ENCODE measurements around the gene KCNG1. TPM values are rescaled to one million over a fixed set of nuclear protein-coding genes. Genes with fewer than 3 reads are reported as not detected.

The KCNG1 gene
- total and polyA plus RNA-seq, 2 of the 13 experiments (the other 11 are each of a cell fraction or from before 2014, with no cell fraction given): not detected

DNA sequence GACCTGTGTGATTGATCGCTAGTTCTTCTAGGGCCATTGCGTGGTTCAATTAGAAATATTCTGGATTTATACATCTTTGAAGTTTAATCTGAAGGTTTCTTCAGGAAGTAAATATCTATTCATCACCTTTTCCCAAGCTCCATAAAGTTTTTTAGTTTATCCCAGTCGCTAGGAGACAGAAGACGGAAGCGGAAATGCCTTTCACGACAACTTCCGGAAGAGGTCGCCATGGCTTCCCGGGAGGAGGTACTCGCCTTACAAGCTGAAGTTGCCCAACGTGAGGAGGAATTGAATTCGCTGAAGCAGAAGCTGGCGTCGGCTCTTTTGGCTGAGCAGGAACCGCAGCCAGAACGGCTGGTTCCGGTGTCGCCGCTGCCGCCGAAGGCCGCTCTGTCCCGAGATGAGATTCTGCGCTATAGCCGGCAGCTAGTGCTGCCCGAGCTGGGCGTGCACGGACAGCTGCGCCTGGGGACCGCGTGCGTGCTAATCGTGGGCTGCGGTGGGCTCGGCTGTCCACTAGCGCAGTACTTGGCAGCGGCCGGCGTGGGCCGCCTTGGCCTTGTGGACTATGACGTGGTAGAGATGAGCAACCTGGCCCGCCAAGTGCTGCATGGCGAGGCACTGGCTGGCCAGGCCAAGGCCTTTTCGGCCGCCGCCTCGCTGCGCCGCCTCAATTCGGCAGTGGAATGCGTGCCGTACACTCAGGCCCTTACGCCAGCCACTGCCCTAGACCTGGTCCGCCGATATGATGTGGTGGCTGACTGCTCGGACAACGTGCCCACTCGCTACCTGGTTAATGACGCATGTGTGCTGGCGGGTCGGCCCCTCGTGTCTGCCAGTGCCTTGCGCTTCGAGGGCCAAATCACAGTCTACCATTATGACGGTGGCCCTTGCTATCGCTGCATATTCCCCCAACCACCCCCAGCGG lies 64.0 kb downstream of the KCNG1 start, which contains the start of gene MOCS3 (continued):
- TF ChIP-seq, protein P1, sequence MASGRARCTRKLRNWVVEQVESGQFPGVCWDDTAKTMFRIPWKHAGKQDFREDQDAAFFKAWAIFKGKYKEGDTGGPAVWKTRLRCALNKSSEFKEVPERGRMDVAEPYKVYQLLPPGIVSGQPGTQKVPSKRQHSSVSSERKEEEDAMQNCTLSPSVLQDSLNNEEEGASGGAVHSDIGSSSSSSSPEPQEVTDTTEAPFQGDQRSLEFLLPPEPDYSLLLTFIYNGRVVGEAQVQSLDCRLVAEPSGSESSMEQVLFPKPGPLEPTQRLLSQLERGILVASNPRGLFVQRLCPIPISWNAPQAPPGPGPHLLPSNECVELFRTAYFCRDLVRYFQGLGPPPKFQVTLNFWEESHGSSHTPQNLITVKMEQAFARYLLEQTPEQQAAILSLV (CRISPR knock-in tag; IDR thresholded peaks at IDR 0.05; ENCODE audit: borderline replicate concordance): peak; percentile 78
- TF ChIP-seq ZMYM4 (CRISPR knock-in tag; IDR thresholded peaks at IDR 0.05) (peak; percentile 39), ZSCAN21 (CRISPR knock-in tag; IDR thresholded peaks at IDR 0.05; ENCODE audit: borderline replicate concordance) (peak; percentile 19), SOX5 (CRISPR knock-in tag; IDR thresholded peaks at IDR 0.05; ENCODE audit: borderline replicate concordance) (no peak; the same call in 1 of the 2 replicates), GATAD1 (CRISPR knock-in tag; IDR thresholded peaks at IDR 0.05) (peak; percentile 98), ZNF776 (CRISPR knock-in tag; IDR thresholded peaks at IDR 0.05) (peak; percentile 99), ISL2 (CRISPR knock-in tag; IDR thresholded peaks at IDR 0.05) (peak; percentile 33; the same call in 1 of the 2 replicates), AGO1 (IDR thresholded peaks at IDR 0.05; ENCODE audit: low read depth, low read length, poor library complexity, severe bottlenecking) (no peak), NR2F6 (IDR thresholded peaks at IDR 0.05) (no peak), NR2F6 (CRISPR knock-in tag; IDR thresholded peaks at IDR 0.05) (no peak), NR2C2 (CRISPR knock-in tag; IDR thresholded peaks at IDR 0.05; ENCODE audit: borderline replicate concordance) (peak; percentile 97), STAT5B (CRISPR knock-in tag; IDR thresholded peaks at IDR 0.05) (no peak), DNMT1 (CRISPR knock-in tag; IDR thresholded peaks at IDR 0.05) (peak; percentile 85; the same call in 1 of the 2 replicates), SP2 (CRISPR knock-in tag; IDR thresholded peaks at IDR 0.05) (peak; percentile 67; the same call in 1 of the 2 replicates), HNF4G (IDR thresholded peaks at IDR 0.05; ENCODE audit: borderline replicate concordance, low read depth, low read length) (no peak), HNF4G (CRISPR knock-in tag; IDR thresholded peaks at IDR 0.05; ENCODE audit: borderline replicate concordance, low read depth) (0 out of 2 replicates have a peak, but pooled peaks have one; percentile 64), HOXA3 (CRISPR knock-in tag; IDR thresholded peaks at IDR 0.05) (peak; percentile 92), ZSCAN9 (CRISPR knock-in tag; IDR thresholded peaks at IDR 0.05; ENCODE audit: borderline replicate concordance) (0 out of 2 replicates have a peak, but pooled peaks have one; percentile 8), SETDB1 (CRISPR knock-in tag; IDR thresholded peaks at IDR 0.05; ENCODE audit: borderline replicate concordance) (no peak), ARNT2 (CRISPR knock-in tag; IDR thresholded peaks at IDR 0.05; ENCODE audit: low read depth) (no peak), TARDBP (CRISPR knock-in tag; IDR thresholded peaks at IDR 0.05) (no peak; the same call in 1 of the 2 replicates), ZNF264 (CRISPR knock-in tag; IDR thresholded peaks at IDR 0.05) (peak; percentile 81), ZNF354B (CRISPR knock-in tag; IDR thresholded peaks at IDR 0.05) (no peak), ZNF790 (CRISPR knock-in tag; IDR thresholded peaks at IDR 0.05; ENCODE audit: borderline replicate concordance) (no peak), ZKSCAN1 (IDR thresholded peaks at IDR 0.05; ENCODE audit: low read length) (no peak), TSC22D2 (CRISPR knock-in tag; IDR thresholded peaks at IDR 0.05; ENCODE audit: borderline replicate concordance) (no peak; the same call in 1 of the 2 replicates), GFI1 (CRISPR knock-in tag; IDR thresholded peaks at IDR 0.05; ENCODE audit: borderline replicate concordance) (peak; percentile 46; the same call in 1 of the 2 replicates), ZNF446 (CRISPR knock-in tag; IDR thresholded peaks at IDR 0.05) (no peak), ATAD3A (CRISPR knock-in tag; IDR thresholded peaks at IDR 0.05) (0 out of 2 replicates have a peak, but pooled peaks have one; percentile 42)
- TF ChIP-seq, protein P2, sequence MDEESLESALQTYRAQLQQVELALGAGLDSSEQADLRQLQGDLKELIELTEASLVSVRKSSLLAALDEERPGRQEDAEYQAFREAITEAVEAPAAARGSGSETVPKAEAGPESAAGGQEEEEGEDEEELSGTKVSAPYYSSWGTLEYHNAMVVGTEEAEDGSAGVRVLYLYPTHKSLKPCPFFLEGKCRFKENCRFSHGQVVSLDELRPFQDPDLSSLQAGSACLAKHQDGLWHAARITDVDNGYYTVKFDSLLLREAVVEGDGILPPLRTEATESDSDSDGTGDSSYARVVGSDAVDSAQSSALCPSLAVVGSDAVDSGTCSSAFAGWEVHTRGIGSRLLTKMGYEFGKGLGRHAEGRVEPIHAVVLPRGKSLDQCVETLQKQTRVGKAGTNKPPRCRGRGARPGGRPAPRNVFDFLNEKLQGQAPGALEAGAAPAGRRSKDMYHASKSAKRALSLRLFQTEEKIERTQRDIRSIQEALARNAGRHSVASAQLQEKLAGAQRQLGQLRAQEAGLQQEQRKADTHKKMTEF (CRISPR knock-in tag; IDR thresholded peaks at IDR 0.05): peak; percentile 79
